ENCODE measurements around the gene CYB5R2. TPM values are rescaled to one million over a fixed set of nuclear protein-coding genes. Genes with fewer than 3 reads are reported as not detected.

The CYB5R2 gene
- total RNA-seq, 1 experiment from 2014 or later, result 6.2 TPM

- intact Hi-C loops (cut with micrococcal nuclease; ENCODE audit: unreplicated experiment), result loop anchor here (2.0 kb wide), 1 partner anchor 87 kb away; no protein-coding TSS in a partner anchor
Observed at GRCh38 chr11:7657306-7658025, 15.8 kb downstream of the CYB5R2 start.

GRCh38 chr11:7656704-7657103 lies 16.6 kb downstream of the CYB5R2 start:
- Histone ChIP-seq H3K4me1 (ENCODE audit: insufficient read depth, low read length, poor library complexity, severe bottlenecking) (no peaks in the 10 kb centered on the region), H3K4me3 (ENCODE audit: low read depth, low read length, poor library complexity, severe bottlenecking) (no peak overlapping the region), H3K27ac (ENCODE audit: low read depth, low read length, poor library complexity, severe bottlenecking) (no peak overlapping the region), H3K36me3 (ENCODE audit: insufficient read depth, low read length, poor library complexity, severe bottlenecking) (no peaks in the 10 kb centered on the region), H3K9me3 (ENCODE audit: low read depth, low read length, poor library complexity, severe bottlenecking) (no peaks in the 10 kb centered on the region), H3K27me3 (replicated peaks; ENCODE audit: insufficient read depth, low read depth, low read length, poor library complexity) (no peaks in the 10 kb centered on the region)
- intact Hi-C loops (cut with micrococcal nuclease; ENCODE audit: unreplicated experiment), result loop anchor here (2.0 kb wide), 1 partner anchor 86 kb away; no protein-coding TSS in a partner anchor
- no peak for DNase-seq (ENCODE audit: low spot score)
- BruUV-seq (replicated peaks), result no TSS peak
- no peak for TF ChIP-seq EZH2 (IDR thresholded peaks at IDR 0.05; ENCODE audit: borderline replicate concordance, low read depth, low read length, poor library complexity, severe bottlenecking)
- TF ChIP-seq CTCF (conservative IDR thresholded peaks at IDR 0.05; ENCODE audit: low read depth, low read length), result no peak
- CTCF ChIA-PET, result interaction anchor here (0.8 to 1.4 kb wide), 7 partner anchors 9 to 558 kb away, joined by 3 to 25 read pairs (median 3); no protein-coding TSS in a partner anchor
- POLR2A ChIA-PET (ENCODE audit: low non-redundant PET), result no interaction called here

More at GRCh38 chr11:7657306-7658025, 15.8 kb downstream of the CYB5R2 start:
- ChIA-PET POLR2A (ENCODE audit: low non-redundant PET) (no interaction called here), CTCF (interaction anchor here (0.8 to 1.4 kb wide), 8 partner anchors 8 to 559 kb away, joined by 3 to 25 read pairs (median 4); no protein-coding TSS in a partner anchor)
- no peak overlapping the region for H3K4me3 ChIP-seq (ENCODE audit: low read depth, low read length, poor library complexity, severe bottlenecking)
- no peaks in the 10 kb centered on the region for H3K27me3 ChIP-seq (replicated peaks; ENCODE audit: insufficient read depth, low read depth, low read length, poor library complexity)
- H3K36me3 ChIP-seq (ENCODE audit: insufficient read depth, low read length, poor library complexity, severe bottlenecking), result no peaks in the 10 kb centered on the region
- H3K9me3 ChIP-seq (ENCODE audit: low read depth, low read length, poor library complexity, severe bottlenecking), result no peaks in the 10 kb centered on the region
- peak; percentile 51 for TF ChIP-seq CTCF (conservative IDR thresholded peaks at IDR 0.05; ENCODE audit: low read depth, low read length)
- no peak for TF ChIP-seq EZH2 (IDR thresholded peaks at IDR 0.05; ENCODE audit: borderline replicate concordance, low read depth, low read length, poor library complexity, severe bottlenecking)
- no peak overlapping the region for H3K27ac ChIP-seq (ENCODE audit: low read depth, low read length, poor library complexity, severe bottlenecking)
- DNase-seq (ENCODE audit: low spot score), result peak; percentile 59
- no TSS peak for BruUV-seq (replicated peaks)
- H3K4me1 ChIP-seq (ENCODE audit: insufficient read depth, low read length, poor library complexity, severe bottlenecking), result no peaks in the 10 kb centered on the region

- no peak overlapping the region for H3K4me3 ChIP-seq (ENCODE audit: low read depth, low read length, poor library complexity, severe bottlenecking)
- POLR2A ChIA-PET (ENCODE audit: low non-redundant PET), result no interaction called here
- no peaks in the 10 kb centered on the region for H3K9me3 ChIP-seq (ENCODE audit: low read depth, low read length, poor library complexity, severe bottlenecking)
- no peak for TF ChIP-seq EZH2 (IDR thresholded peaks at IDR 0.05; ENCODE audit: borderline replicate concordance, low read depth, low read length, poor library complexity, severe bottlenecking)
- TF ChIP-seq CTCF (conservative IDR thresholded peaks at IDR 0.05; ENCODE audit: low read depth, low read length), result no peak
- CTCF ChIA-PET, result no interaction called here
- no peak for DNase-seq (ENCODE audit: low spot score)
- H3K36me3 ChIP-seq (ENCODE audit: insufficient read depth, low read length, poor library complexity, severe bottlenecking), result no peaks in the 10 kb centered on the region
- intact Hi-C loops (cut with micrococcal nuclease; ENCODE audit: unreplicated experiment), result loop anchor here (2.0 kb wide), 1 partner anchor 85 kb away; no protein-coding TSS in a partner anchor
- no peaks in the 10 kb centered on the region for H3K27me3 ChIP-seq (replicated peaks; ENCODE audit: insufficient read depth, low read depth, low read length, poor library complexity)
- no TSS peak for BruUV-seq (replicated peaks)
- no peaks in the 10 kb centered on the region for H3K4me1 ChIP-seq (ENCODE audit: insufficient read depth, low read length, poor library complexity, severe bottlenecking)
- H3K27ac ChIP-seq (ENCODE audit: low read depth, low read length, poor library complexity, severe bottlenecking), result no peak overlapping the region
Observed at GRCh38 chr11:7655253-7656217, 17.8 kb downstream of the CYB5R2 start.

Measured in A673 (cell line).